GM18870 (cell line): ENCODE results near the gene KRTAP10-3.
"Not testable (repeated sequence)": the region's sequence is repeated elsewhere in the genome, so short reads cannot be mapped to it uniquely, and the experiment has no call there.

Experiments
- ATAC-seq: cut with Tn5 transposase; IDR thresholded peaks from one replicate; pipeline ENCODE4 v1.9.1; 2021; ENCODE audit warnings: moderate library complexity; ENCODE audit not compliant: unreplicated experiment

KRTAP10-3 gene

GRCh38 chr21:44550807-44551206 is 7.8 kb downstream of the KRTAP10-3 start:
- no peak for ATAC-seq

GRCh38 chr21:44550285-44550684 is 8.3 kb downstream of the KRTAP10-3 start:
- not testable (repeated sequence) for ATAC-seq

- no peak for ATAC-seq
Observed at GRCh38 chr21:44549525-44550211, 8.9 kb downstream of the KRTAP10-3 start.

GRCh38 chr21:44548922-44549321 is 9.7 kb downstream of the KRTAP10-3 start:
- ATAC-seq, result no peak

- no peak for ATAC-seq
Observed at GRCh38 chr21:44548381-44548780, 10.2 kb downstream of the KRTAP10-3 start.

GRCh38 chr21:44547656-44548331 is 10.8 kb downstream of the KRTAP10-3 start:
- ATAC-seq, result no peak

- ATAC-seq, result no peak
Observed at GRCh38 chr21:44544566-44544965, 14.0 kb downstream of the KRTAP10-3 start.

- no peak for ATAC-seq
Observed at GRCh38 chr21:44542716-44543115, 15.9 kb downstream of the KRTAP10-3 start.

GRCh38 chr21:44540741-44541288 is 17.8 kb downstream of the KRTAP10-3 start:
- no peak for ATAC-seq

- no peak for ATAC-seq
Observed at GRCh38 chr21:44539991-44540666, 18.5 kb downstream of the KRTAP10-3 start, which contains the start of gene KRTAP10-1. KRTAP10-1 (minus strand) TSS chr21:44540195; CDS start chr21:44540150, 45 bp downstream.

GRCh38 chr21:44539046-44539445 is 19.5 kb downstream of the KRTAP10-3 start:
- no peak for ATAC-seq

- no peak for ATAC-seq
Observed at GRCh38 chr21:44537930-44538911, 20.4 kb downstream of the KRTAP10-3 start.

- ATAC-seq, result no peak
Observed at GRCh38 chr21:44535963-44536362, 22.6 kb downstream of the KRTAP10-3 start.

GRCh38 chr21:44534688-44535087 is 23.9 kb downstream of the KRTAP10-3 start:
- no peak for ATAC-seq

GRCh38 chr21:44533891-44534627 is 24.5 kb downstream of the KRTAP10-3 start:
- ATAC-seq, result no peak

- ATAC-seq, result no peak
Observed at GRCh38 chr21:44533121-44533890, 25.3 kb downstream of the KRTAP10-3 start.

- no peak for ATAC-seq
Observed at GRCh38 chr21:44532712-44533111, 25.9 kb downstream of the KRTAP10-3 start.

GRCh38 chr21:44531606-44532564 is 26.7 kb downstream of the KRTAP10-3 start:
- no peak for ATAC-seq
